ENCODE measurements around the gene REPIN1. TPM values are rescaled to one million over a fixed set of nuclear protein-coding genes. Genes with fewer than 3 reads are reported as not detected.

Gene REPIN1
- total and polyA plus RNA-seq, 9 of the 15 experiments (the other 6 are each of a cell fraction or from before 2014, with no cell fraction given): 8.1 to 283 (median 94.3) TPM

DNA sequence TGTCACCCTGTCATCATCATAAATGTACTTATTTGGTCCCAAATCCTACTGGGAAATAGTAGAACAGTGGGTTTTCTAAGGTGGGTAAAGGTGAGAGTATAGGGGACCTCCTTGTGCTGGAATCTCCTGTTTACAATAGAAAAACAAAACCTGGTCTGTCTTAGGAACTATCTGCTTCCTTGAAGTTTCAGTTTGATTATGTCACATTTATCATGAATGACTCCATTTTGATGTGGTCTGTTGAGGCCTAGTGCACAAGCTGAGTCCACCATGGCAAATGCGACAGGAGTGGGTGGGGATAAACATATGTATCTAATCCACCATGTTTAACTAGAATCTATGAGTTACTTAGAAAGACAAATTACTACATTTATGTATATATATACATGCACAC, 13.0 kb upstream of the REPIN1 start (continued):
- TF ChIP-seq TAF7 (tag; IDR thresholded peaks at IDR 0.05) (peak; percentile 75), DDX20 (tag; IDR thresholded peaks at IDR 0.05; ENCODE audit: low read depth) (peak; percentile 91), HDAC6 (IDR thresholded peaks at IDR 0.05; ENCODE audit: low read depth, low read length) (no peak), TEAD1 (CRISPR knock-in tag; IDR thresholded peaks at IDR 0.05) (peak in 1 of 2 experiments; percentile 80; a peak in 1 of 4 replicates), ARID2 (IDR thresholded peaks at IDR 0.05) (no peak), NFXL1 (CRISPR knock-in tag; IDR thresholded peaks at IDR 0.05) (0 out of 2 replicates have a peak, but pooled peaks have one; percentile 63)
- TF ChIP-seq, protein P1, sequence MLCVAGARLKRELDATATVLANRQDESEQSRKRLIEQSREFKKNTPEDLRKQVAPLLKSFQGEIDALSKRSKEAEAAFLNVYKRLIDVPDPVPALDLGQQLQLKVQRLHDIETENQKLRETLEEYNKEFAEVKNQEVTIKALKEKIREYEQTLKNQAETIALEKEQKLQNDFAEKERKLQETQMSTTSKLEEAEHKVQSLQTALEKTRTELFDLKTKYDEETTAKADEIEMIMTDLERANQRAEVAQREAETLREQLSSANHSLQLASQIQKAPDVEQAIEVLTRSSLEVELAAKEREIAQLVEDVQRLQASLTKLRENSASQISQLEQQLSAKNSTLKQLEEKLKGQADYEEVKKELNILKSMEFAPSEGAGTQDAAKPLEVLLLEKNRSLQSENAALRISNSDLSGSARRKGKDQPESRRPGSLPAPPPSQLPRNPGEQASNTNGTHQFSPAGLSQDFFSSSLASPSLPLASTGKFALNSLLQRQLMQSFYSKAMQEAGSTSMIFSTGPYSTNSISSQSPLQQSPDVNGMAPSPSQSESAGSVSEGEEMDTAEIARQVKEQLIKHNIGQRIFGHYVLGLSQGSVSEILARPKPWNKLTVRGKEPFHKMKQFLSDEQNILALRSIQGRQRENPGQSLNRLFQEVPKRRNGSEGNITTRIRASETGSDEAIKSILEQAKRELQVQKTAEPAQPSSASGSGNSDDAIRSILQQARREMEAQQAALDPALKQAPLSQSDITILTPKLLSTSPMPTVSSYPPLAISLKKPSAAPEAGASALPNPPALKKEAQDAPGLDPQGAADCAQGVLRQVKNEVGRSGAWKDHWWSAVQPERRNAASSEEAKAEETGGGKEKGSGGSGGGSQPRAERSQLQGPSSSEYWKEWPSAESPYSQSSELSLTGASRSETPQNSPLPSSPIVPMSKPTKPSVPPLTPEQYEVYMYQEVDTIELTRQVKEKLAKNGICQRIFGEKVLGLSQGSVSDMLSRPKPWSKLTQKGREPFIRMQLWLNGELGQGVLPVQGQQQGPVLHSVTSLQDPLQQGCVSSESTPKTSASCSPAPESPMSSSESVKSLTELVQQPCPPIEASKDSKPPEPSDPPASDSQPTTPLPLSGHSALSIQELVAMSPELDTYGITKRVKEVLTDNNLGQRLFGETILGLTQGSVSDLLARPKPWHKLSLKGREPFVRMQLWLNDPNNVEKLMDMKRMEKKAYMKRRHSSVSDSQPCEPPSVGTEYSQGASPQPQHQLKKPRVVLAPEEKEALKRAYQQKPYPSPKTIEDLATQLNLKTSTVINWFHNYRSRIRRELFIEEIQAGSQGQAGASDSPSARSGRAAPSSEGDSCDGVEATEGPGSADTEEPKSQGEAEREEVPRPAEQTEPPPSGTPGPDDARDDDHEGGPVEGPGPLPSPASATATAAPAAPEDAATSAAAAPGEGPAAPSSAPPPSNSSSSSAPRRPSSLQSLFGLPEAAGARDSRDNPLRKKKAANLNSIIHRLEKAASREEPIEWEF (CRISPR knock-in tag; IDR thresholded peaks at IDR 0.05): peak; percentile 87; the same call in 1 of the 2 replicates
- TF ChIP-seq, protein P2, sequence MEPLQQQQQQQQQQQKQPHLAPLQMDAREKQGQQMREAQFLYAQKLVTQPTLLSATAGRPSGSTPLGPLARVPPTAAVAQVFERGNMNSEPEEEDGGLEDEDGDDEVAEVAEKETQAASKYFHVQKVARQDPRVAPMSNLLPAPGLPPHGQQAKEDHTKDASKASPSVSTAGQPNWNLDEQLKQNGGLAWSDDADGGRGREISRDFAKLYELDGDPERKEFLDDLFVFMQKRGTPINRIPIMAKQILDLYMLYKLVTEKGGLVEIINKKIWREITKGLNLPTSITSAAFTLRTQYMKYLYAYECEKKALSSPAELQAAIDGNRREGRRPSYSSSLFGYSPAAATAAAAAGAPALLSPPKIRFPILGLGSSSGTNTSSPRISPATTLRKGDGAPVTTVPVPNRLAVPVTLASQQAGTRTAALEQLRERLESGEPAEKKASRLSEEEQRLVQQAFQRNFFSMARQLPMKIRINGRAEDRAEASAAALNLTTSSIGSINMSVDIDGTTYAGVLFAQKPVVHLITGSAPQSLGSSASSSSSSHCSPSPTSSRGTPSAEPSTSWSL (CRISPR knock-in tag; IDR thresholded peaks at IDR 0.05; ENCODE audit: borderline replicate concordance): no peak
- TF ChIP-seq, protein P3, sequence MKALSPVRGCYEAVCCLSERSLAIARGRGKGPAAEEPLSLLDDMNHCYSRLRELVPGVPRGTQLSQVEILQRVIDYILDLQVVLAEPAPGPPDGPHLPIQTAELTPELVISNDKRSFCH (CRISPR knock-in tag; IDR thresholded peaks at IDR 0.05): peak; percentile 78
- TF ChIP-seq, protein P3 (tag; IDR thresholded peaks at IDR 0.05): peak; percentile 97

Data from K562 (cell line).